Measurements from ENCODE around the gene EMX1. TPM values are rescaled to one million over a fixed set of nuclear protein-coding genes. Genes with fewer than 3 reads are reported as not detected.

Gene EMX1
- total and polyA plus RNA-seq, 2 of the 13 experiments (the other 11 are each of a cell fraction or from before 2014, with no cell fraction given), result 0.62 to 4.9 TPM

DNA sequence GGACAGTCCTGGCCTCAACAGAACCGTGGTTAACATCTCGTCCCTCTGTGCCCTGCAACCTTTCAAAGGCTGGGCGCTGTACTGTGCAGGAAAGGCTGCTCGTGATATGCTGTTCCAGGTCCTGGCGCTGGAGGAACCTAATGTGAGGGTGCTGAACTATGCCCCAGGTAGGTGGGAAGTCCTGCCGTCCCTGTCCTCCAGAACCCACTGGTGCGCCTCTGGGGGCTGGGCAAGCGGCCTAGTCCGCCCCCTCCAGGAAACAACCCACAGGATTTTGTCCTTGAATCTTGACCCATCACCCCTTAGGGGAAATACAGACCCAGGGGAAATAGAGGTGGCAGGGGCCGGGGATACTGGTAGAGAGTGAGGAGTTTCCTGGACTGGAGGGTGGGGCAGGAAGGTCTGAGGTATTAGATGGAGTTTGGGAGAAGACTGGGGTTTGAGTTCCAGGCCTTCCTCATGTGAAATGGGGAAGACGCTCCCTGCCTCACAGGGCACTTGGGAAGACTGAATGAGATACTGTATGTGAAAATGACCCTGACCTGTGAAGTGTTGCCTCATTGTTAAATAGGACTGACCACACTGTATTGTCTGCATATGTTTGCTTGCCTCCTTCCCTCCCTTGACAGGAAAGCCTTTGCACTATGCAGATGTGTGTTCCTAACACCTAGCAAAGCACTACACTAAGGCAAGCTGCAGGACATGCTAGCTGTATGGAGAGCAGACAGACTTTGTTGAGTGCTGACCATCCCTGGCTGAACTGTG is 28.7 kb upstream of the EMX1 start (continued):
- TF ChIP-seq, protein P1, sequence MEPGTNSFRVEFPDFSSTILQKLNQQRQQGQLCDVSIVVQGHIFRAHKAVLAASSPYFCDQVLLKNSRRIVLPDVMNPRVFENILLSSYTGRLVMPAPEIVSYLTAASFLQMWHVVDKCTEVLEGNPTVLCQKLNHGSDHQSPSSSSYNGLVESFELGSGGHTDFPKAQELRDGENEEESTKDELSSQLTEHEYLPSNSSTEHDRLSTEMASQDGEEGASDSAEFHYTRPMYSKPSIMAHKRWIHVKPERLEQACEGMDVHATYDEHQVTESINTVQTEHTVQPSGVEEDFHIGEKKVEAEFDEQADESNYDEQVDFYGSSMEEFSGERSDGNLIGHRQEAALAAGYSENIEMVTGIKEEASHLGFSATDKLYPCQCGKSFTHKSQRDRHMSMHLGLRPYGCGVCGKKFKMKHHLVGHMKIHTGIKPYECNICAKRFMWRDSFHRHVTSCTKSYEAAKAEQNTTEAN (CRISPR knock-in tag; conservative IDR thresholded peaks at IDR 0.05), result peak; percentile 51; the same call in 1 of the 2 replicates
- TF ChIP-seq KAT2B (IDR thresholded peaks at IDR 0.05; ENCODE audit: borderline replicate concordance, low read depth, low read length) (no peak), RFXANK (CRISPR knock-in tag; IDR thresholded peaks at IDR 0.05) (no peak), ZNF337 (CRISPR knock-in tag; IDR thresholded peaks at IDR 0.05; ENCODE audit: borderline replicate concordance, low read depth) (peak; percentile 70; the same call in 1 of the 2 replicates), SNAPC2 (CRISPR knock-in tag; IDR thresholded peaks at IDR 0.05) (no peak), ZNF446 (CRISPR knock-in tag; IDR thresholded peaks at IDR 0.05) (no peak; the same call in none of the 2 replicates), NFIC (IDR thresholded peaks at IDR 0.05; ENCODE audit: low read length) (no peak; the same call in 1 of the 2 replicates), NR2F6 (IDR thresholded peaks at IDR 0.05) (peak; percentile 93), NR2F6 (CRISPR knock-in tag; IDR thresholded peaks at IDR 0.05) (peak; percentile 92), PAF1 (CRISPR knock-in tag; IDR thresholded peaks at IDR 0.05) (no peak), MEIS1 (CRISPR knock-in tag; IDR thresholded peaks at IDR 0.05; ENCODE audit: borderline replicate concordance) (no peak), CC2D1A (CRISPR knock-in tag; IDR thresholded peaks at IDR 0.05) (no peak), HIVEP1 (CRISPR knock-in tag; IDR thresholded peaks at IDR 0.05) (no peak), PRMT3 (CRISPR knock-in tag; IDR thresholded peaks at IDR 0.05; ENCODE audit: borderline replicate concordance, low read depth) (no peak), ZNF468 (CRISPR knock-in tag; IDR thresholded peaks at IDR 0.05) (no peak), ZNF30 (CRISPR knock-in tag; IDR thresholded peaks at IDR 0.05) (no peak), FOXA3 (CRISPR knock-in tag; IDR thresholded peaks at IDR 0.05) (peak; percentile 71), MZF1 (CRISPR knock-in tag; IDR thresholded peaks at IDR 0.05; ENCODE audit: borderline replicate concordance) (no peak), ZNF569 (CRISPR knock-in tag; IDR thresholded peaks at IDR 0.05; ENCODE audit: borderline replicate concordance) (no peak)
- TF ChIP-seq, protein P2, sequence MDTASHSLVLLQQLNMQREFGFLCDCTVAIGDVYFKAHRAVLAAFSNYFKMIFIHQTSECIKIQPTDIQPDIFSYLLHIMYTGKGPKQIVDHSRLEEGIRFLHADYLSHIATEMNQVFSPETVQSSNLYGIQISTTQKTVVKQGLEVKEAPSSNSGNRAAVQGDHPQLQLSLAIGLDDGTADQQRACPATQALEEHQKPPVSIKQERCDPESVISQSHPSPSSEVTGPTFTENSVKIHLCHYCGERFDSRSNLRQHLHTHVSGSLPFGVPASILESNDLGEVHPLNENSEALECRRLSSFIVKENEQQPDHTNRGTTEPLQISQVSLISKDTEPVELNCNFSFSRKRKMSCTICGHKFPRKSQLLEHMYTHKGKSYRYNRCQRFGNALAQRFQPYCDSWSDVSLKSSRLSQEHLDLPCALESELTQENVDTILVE (CRISPR knock-in tag; IDR thresholded peaks at IDR 0.05), result no peak
- TF ChIP-seq, protein P3, sequence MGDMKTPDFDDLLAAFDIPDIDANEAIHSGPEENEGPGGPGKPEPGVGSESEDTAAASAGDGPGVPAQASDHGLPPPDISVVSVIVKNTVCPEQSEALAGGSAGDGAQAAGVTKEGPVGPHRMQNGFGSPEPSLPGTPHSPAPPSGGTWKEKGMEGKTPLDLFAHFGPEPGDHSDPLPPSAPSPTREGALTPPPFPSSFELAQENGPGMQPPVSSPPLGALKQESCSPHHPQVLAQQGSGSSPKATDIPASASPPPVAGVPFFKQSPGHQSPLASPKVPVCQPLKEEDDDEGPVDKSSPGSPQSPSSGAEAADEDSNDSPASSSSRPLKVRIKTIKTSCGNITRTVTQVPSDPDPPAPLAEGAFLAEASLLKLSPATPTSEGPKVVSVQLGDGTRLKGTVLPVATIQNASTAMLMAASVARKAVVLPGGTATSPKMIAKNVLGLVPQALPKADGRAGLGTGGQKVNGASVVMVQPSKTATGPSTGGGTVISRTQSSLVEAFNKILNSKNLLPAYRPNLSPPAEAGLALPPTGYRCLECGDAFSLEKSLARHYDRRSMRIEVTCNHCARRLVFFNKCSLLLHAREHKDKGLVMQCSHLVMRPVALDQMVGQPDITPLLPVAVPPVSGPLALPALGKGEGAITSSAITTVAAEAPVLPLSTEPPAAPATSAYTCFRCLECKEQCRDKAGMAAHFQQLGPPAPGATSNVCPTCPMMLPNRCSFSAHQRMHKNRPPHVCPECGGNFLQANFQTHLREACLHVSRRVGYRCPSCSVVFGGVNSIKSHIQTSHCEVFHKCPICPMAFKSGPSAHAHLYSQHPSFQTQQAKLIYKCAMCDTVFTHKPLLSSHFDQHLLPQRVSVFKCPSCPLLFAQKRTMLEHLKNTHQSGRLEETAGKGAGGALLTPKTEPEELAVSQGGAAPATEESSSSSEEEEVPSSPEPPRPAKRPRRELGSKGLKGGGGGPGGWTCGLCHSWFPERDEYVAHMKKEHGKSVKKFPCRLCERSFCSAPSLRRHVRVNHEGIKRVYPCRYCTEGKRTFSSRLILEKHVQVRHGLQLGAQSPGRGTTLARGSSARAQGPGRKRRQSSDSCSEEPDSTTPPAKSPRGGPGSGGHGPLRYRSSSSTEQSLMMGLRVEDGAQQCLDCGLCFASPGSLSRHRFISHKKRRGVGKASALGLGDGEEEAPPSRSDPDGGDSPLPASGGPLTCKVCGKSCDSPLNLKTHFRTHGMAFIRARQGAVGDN (CRISPR knock-in tag; IDR thresholded peaks at IDR 0.05), result no peak
- TF ChIP-seq, protein P4, sequence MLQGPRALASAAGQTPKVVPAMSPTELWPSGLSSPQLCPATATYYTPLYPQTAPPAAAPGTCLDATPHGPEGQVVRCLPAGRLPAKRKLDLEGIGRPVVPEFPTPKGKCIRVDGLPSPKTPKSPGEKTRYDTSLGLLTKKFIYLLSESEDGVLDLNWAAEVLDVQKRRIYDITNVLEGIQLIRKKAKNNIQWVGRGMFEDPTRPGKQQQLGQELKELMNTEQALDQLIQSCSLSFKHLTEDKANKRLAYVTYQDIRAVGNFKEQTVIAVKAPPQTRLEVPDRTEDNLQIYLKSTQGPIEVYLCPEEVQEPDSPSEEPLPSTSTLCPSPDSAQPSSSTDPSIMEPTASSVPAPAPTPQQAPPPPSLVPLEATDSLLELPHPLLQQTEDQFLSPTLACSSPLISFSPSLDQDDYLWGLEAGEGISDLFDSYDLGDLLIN (CRISPR knock-in tag; IDR thresholded peaks at IDR 0.05; ENCODE audit: borderline replicate concordance), result peak; percentile 64; the same call in 1 of the 2 replicates

Measured in HepG2 (cell line).